ENCODE results near the gene TPTE. TPM values are rescaled to one million over a fixed set of nuclear protein-coding genes. Genes with fewer than 3 reads are reported as not detected.
"Not testable (repeated sequence)": the region's sequence is repeated elsewhere in the genome, so short reads cannot be mapped to it uniquely, and the experiment has no call there.

TPTE gene
- total RNA-seq, 1 donor from 2014 or later = not detected

DNA sequence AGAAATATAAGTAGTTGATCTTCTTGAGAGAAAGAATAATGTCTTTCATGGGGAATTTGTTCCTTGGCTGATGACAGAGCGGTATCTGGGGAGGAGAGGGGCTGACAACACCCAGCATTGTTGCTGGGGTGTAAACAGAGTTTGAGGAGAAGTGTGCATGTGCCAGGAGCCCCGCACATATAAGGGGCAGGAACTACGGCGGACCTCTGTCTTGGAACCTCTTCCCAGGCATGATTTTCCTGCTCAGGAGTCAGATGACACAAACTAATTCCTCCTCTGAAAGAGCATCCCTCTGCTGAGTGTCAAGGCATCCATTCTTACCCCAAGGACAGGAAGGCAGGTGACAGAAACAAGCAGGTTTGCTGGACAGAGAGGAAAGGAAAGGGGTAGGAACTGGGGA lies 119.1 kb downstream of the TPTE start:
- ATAC-seq = no peak
- Histone ChIP-seq H3K36me3 (no peaks in the 10 kb centered on the region), H3K27ac (no peak overlapping the region)

DNA sequence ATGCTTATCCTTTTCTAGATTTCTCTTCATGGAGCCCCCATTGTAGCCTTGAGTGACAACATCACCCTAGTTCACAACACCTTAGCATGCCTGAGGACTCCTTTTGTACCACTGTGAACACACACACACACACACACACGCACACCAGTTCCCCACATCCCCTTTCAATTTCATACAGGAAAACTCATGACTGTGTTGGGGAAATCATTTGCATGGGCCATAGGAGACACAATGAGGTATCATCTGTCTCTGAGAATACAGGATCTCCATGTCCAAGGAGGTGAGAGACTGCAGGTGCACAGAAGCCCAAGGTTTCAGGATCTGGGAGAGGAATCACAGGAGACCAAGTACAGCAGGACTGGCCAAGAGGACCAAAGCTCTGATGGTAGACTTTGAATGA lies 119.7 kb downstream of the TPTE start:
- intact Hi-C loops (cut with DNase I) = no loop called here
- ATAC-seq = peak; percentile 12
- peaks cover 5% of the 10 kb centered on the region for H3K9me3 ChIP-seq

More for the DNA sequence above, 119.1 kb downstream of the TPTE start:
- Histone ChIP-seq H3K27me3 (no peaks in the 10 kb centered on the region), H3K4me3 (no peak overlapping the region), H3K4me1 (no peaks in the 10 kb centered on the region), H3K9me3 (peaks cover 5% of the 10 kb centered on the region)
- intact Hi-C loops (cut with DNase I) = no loop called here
- TF ChIP-seq CTCF (IDR thresholded peaks at IDR 0.05) = no peak
- DNase-seq = no peak

GRCh38 chr21:10645667-10646066 lies 124.3 kb downstream of the TPTE start:
- H3K36me3 ChIP-seq; ATAC-seq; H3K27ac ChIP-seq; H3K9me3 ChIP-seq; H3K27me3 ChIP-seq; DNase-seq; H3K4me3 ChIP-seq; intact Hi-C loops (cut with DNase I); H3K4me1 ChIP-seq: not testable (repeated sequence)

More for the DNA sequence above, 119.7 kb downstream of the TPTE start:
- no peak overlapping the region for H3K4me3 ChIP-seq
- no peaks in the 10 kb centered on the region for H3K27me3 ChIP-seq
- TF ChIP-seq CTCF (IDR thresholded peaks at IDR 0.05) = no peak
- H3K4me1 ChIP-seq = no peaks in the 10 kb centered on the region
- H3K36me3 ChIP-seq = no peaks in the 10 kb centered on the region
- H3K27ac ChIP-seq = no peak overlapping the region
- DNase-seq = no peak

GRCh38 chr21:10649350-10650149 lies 128.2 kb downstream of the TPTE start:
- not testable (repeated sequence) for H3K27me3 ChIP-seq, H3K9me3 ChIP-seq, H3K4me1 ChIP-seq, H3K27ac ChIP-seq, H3K4me3 ChIP-seq, DNase-seq, H3K36me3 ChIP-seq
- peak; percentile 12 for ATAC-seq
- intact Hi-C loops (cut with DNase I) = loop anchor here (10.0 kb wide), 1 partner anchor 55 kb away; no protein-coding TSS in a partner anchor

- intact Hi-C loops (cut with DNase I) = loop anchor here (10.0 kb wide), 1 partner anchor 55 kb away; no protein-coding TSS in a partner anchor
- not testable (repeated sequence) for H3K4me1 ChIP-seq, H3K9me3 ChIP-seq, H3K27me3 ChIP-seq, DNase-seq, ATAC-seq, H3K36me3 ChIP-seq, H3K27ac ChIP-seq, H3K4me3 ChIP-seq
Observed at GRCh38 chr21:10650297-10650696, 128.9 kb downstream of the TPTE start.
